Activated CD8-positive, alpha-beta T cell treated with anti-CD3 and anti-CD28 coated beads for 36 hours (primary cell): ENCODE data around the gene SEC22A. TPM values are rescaled to one million over a fixed set of nuclear protein-coding genes. Genes with fewer than 3 reads are reported as not detected.

Source experiments
- ATAC-seq: fragments of 200-7000 bp; cut with Tn5 transposase; one replicate; pipeline ENCODE4 v1.10.0; 2021; ENCODE audit warnings: mild to moderate bottlenecking, moderate library complexity
- CTCF ChIA-PET: fragments of 350-600 bp; sonication (Branson Sonifier 250); formaldehyde crosslinking; loops from one replicate; lab custom pipeline; 2021; ENCODE audit warnings: antibody characterized with exemption; lab: Charles Lee
- POLR2A ChIA-PET: fragments of 350-600 bp; sonication (Branson Sonifier 250); formaldehyde crosslinking; loops from one replicate; lab custom pipeline; 2021; ENCODE audit warnings: antibody characterized with exemption; lab: Charles Lee
- DNase-seq: peaks from one replicate; pipeline ENCODE4 v3.0.0-alpha.2; 2020
- H3K27ac Mint-ChIP-seq: one replicate; pipeline ENCODE4 v1.8.0; 2021; ENCODE audit warnings: mild to moderate bottlenecking, mixed read lengths
- H3K27me3 Mint-ChIP-seq: one replicate; pipeline ENCODE4 v1.8.0; 2021; ENCODE audit warnings: mixed read lengths
- H3K36me3 Mint-ChIP-seq: one replicate; pipeline ENCODE4 v1.8.0; 2021; ENCODE audit warnings: low read depth, mixed read lengths
- H3K4me1 Mint-ChIP-seq: one replicate; pipeline ENCODE4 v1.8.0; 2021; ENCODE audit warnings: low read depth, mixed read lengths
- H3K4me3 Mint-ChIP-seq: one replicate; pipeline ENCODE4 v1.8.0; 2021; ENCODE audit warnings: mild to moderate bottlenecking, moderate library complexity, mixed read lengths
- H3K9me3 Mint-ChIP-seq: one replicate; pipeline ENCODE4 v1.8.0; 2021; ENCODE audit warnings: mixed read lengths
- CTCF ChIP-seq: fragments of 200-600 bp; IDR thresholded peaks from one replicate; pipeline ENCODE4 v1.8.0; 2022; ENCODE audit warnings: antibody characterized with exemption, mild to moderate bottlenecking
- intact Hi-C: fragments of 100-400 bp; cut with micrococcal nuclease; formaldehyde crosslinking; loops from one replicate; pipeline ENCODE4 v1.10.0; 2022
- total RNA-seq, 2 experiments: library from RNA; stranded (reverse); gene quantifications; one replicate each; pipeline ENCODE4 v1.2.3, GENCODE V29; 2021

The SEC22A gene
- total RNA-seq, 2 experiments from 2014 or later: 13.7 to 14.3 TPM

GRCh38 chr3:123167686-123168085 is 34.1 kb upstream of the SEC22A start:
- no peaks in the 10 kb centered on the region for H3K4me1 Mint-ChIP-seq
- CTCF ChIA-PET: interaction anchor here (1.1 kb wide), 1 partner anchor 118 kb away, joined by 3 read pairs; no protein-coding TSS in a partner anchor
- intact Hi-C loops: no loop called here
- TF ChIP-seq CTCF: no peak
- H3K9me3 Mint-ChIP-seq: peaks cover 3% of the 10 kb centered on the region
- no peak overlapping the region for H3K4me3 Mint-ChIP-seq
- peaks cover 42% of the 10 kb centered on the region for H3K36me3 Mint-ChIP-seq
- DNase-seq: no peak
- POLR2A ChIA-PET: no interaction called here
- no peak for ATAC-seq
- no peak overlapping the region for H3K27ac Mint-ChIP-seq
- no peaks in the 10 kb centered on the region for H3K27me3 Mint-ChIP-seq

GRCh38 chr3:123168122-123168521 is 33.6 kb upstream of the SEC22A start:
- DNase-seq: no peak
- Mint-ChIP-seq H3K4me3 (no peak overlapping the region), H3K27me3 (no peaks in the 10 kb centered on the region), H3K4me1 (no peaks in the 10 kb centered on the region), H3K36me3 (peaks cover 39% of the 10 kb centered on the region), H3K9me3 (peaks cover 3% of the 10 kb centered on the region), H3K27ac (no peak overlapping the region)
- intact Hi-C loops: no loop called here
- ChIA-PET POLR2A (no interaction called here), CTCF (interaction anchor here (1.1 kb wide), 1 partner anchor 118 kb away, joined by 3 read pairs; no protein-coding TSS in a partner anchor)
- no peak for ATAC-seq
- no peak for TF ChIP-seq CTCF

- intact Hi-C loops: no loop called here
- H3K27ac Mint-ChIP-seq: no peak overlapping the region
- ChIA-PET POLR2A (no interaction called here), CTCF (interaction anchor here (1.1 kb wide), 1 partner anchor 117 kb away, joined by 3 read pairs; no protein-coding TSS in a partner anchor)
- H3K9me3 Mint-ChIP-seq: peaks cover 3% of the 10 kb centered on the region
- DNase-seq (no peak), ATAC-seq (no peak)
- no peaks in the 10 kb centered on the region for H3K4me1 Mint-ChIP-seq
- no peak overlapping the region for H3K4me3 Mint-ChIP-seq
- TF ChIP-seq CTCF: no peak
- no peaks in the 10 kb centered on the region for H3K27me3 Mint-ChIP-seq
- H3K36me3 Mint-ChIP-seq: peaks cover 37% of the 10 kb centered on the region
Measured at GRCh38 chr3:123168605-123169004, 33.1 kb upstream of the SEC22A start.

GRCh38 chr3:123169492-123169929 is 32.2 kb upstream of the SEC22A start:
- CTCF ChIA-PET: no interaction called here
- intact Hi-C loops: no loop called here

GRCh38 chr3:123169930-123170329 is 31.8 kb upstream of the SEC22A start:
- CTCF ChIA-PET: no interaction called here
- DNase-seq (no peak), ATAC-seq (no peak)
- H3K27me3 Mint-ChIP-seq: no peaks in the 10 kb centered on the region
- H3K9me3 Mint-ChIP-seq: peaks cover 1% of the 10 kb centered on the region
- POLR2A ChIA-PET: no interaction called here
- H3K36me3 Mint-ChIP-seq: peaks cover 24% of the 10 kb centered on the region
- H3K4me1 Mint-ChIP-seq: no peaks in the 10 kb centered on the region
- TF ChIP-seq CTCF: no peak
- no peak overlapping the region for H3K4me3 Mint-ChIP-seq
- intact Hi-C loops: no loop called here
- no peak overlapping the region for H3K27ac Mint-ChIP-seq

More at GRCh38 chr3:123169492-123169929, 32.2 kb upstream of the SEC22A start:
- no peak overlapping the region for H3K27ac Mint-ChIP-seq
- DNase-seq (no peak), ATAC-seq (no peak)
- peaks cover 3% of the 10 kb centered on the region for H3K9me3 Mint-ChIP-seq
- no peak for TF ChIP-seq CTCF
- H3K4me3 Mint-ChIP-seq: no peak overlapping the region
- POLR2A ChIA-PET: no interaction called here
- no peaks in the 10 kb centered on the region for H3K4me1 Mint-ChIP-seq
- no peaks in the 10 kb centered on the region for H3K27me3 Mint-ChIP-seq
- peaks cover 28% of the 10 kb centered on the region for H3K36me3 Mint-ChIP-seq
